Peyer's patch (tissue), 4 donors: Measurements from ENCODE around the gene NR6A1.

Experiments
- CTCF ChIP-seq, 6 experiments: fragments of 450-650 bp in 4 of 6; fragments of 200-600 bp in 2 of 6; sonication (generic) in 1 of 6; IDR thresholded peaks; one replicate each; pipeline ENCODE4 v1.5.1; 2017 to 2019; ENCODE audit warnings: antibody characterized with exemption in 6 of 6, mild to moderate bottlenecking in 3 of 6, moderate library complexity in 1 of 6
- POLR2A ChIP-seq, 2 donors: fragments of 450-650 bp; IDR thresholded peaks; one replicate each; pipeline ENCODE4 v1.5.1; 2017; ENCODE audit warnings: antibody characterized with exemption in 2 of 2, mild to moderate bottlenecking in 2 of 2, moderate library complexity in 2 of 2

- TF ChIP-seq CTCF (IDR thresholded peaks at IDR 0.05) (no peak), POLR2A (IDR thresholded peaks at IDR 0.05) (no peak)
Observed at GRCh38 chr9:124780060-124780756, 9.1 kb upstream of the NR6A1 start.
